Right lobe of liver (tissue), 4 donors: ENCODE data around the gene SLC25A38.

Experiments used
- CTCF ChIP-seq, 4 donors: fragments of 200-600 bp in 3 of 4; fragments of 450-650 bp in 1 of 4; IDR thresholded peaks; one replicate each; pipeline versions ENCODE4 v1.5.1 to v1.8.0; 2016 to 2022; ENCODE audit warnings: antibody characterized with exemption in 4 of 4, mild to moderate bottlenecking in 2 of 4
- POLR2A ChIP-seq: fragments of 450-650 bp; IDR thresholded peaks from one replicate; pipeline ENCODE4 v1.6.1; 2017; ENCODE audit warnings: antibody characterized with exemption, mild to moderate bottlenecking
- donor health status: DM: no; HTN: no; CAD: no.
- donor health status: DM: no; HTN: no; CAD: no.
- donor health status: DM: no; HTN: yes; CAD: no.

GRCh38 chr3:39428745-39429201, 45.6 kb downstream of the SLC25A38 start:
- TF ChIP-seq POLR2A (no peak), CTCF (IDR thresholded peaks at IDR 0.05) (no peak)
